Activated CD4-positive, alpha-beta T cell treated with anti-CD3 and anti-CD28 coated beads, Interleukin-2, amount 50 U/mL, for 1 hour (primary cell): ENCODE results near the gene POT1.

Experiments
- DNase-seq: peaks from one replicate; pipeline ENCODE4 v3.0.0-alpha.2; 2020

Gene POT1

DNA sequence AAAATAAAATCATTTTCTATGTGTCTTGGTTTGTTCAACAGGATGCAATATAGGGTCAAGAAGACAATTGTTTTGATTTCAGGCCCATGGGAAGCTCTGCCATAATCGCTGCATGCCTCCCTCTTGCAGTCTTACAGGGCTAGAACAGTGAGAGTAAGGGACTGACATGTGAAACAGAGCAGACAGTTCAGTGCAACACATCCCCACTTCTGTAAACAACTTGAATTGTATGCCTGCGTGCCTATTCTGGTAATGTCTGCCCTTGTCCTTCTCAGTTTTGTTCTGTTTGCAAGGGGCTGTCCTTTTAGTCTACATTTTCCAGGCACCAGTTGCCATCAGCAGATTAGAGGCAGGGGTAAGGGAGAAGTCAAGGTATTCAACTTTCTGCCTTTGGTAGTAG is 129.2 kb downstream of the POT1 start:
- DNase-seq = no peak

DNA sequence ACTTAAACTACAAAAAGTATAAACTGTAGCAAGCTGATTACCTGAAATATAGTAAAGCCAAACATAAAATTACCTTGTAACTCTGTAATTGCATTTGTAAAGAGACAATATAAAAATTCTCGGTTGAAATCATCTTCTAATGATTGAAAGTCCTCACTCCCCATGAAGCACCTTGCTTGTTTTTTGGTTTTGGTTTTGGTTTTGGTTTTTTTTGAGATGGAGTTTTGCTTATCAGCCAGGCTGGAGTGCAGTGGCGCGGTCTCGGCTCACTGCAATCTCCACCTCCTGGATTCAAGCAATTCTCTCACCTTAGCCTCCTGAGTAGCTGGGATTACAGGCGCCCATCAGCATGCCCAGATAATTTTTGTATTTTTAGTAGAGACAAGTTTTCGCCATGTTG is 130.2 kb downstream of the POT1 start:
- no peak for DNase-seq

DNA sequence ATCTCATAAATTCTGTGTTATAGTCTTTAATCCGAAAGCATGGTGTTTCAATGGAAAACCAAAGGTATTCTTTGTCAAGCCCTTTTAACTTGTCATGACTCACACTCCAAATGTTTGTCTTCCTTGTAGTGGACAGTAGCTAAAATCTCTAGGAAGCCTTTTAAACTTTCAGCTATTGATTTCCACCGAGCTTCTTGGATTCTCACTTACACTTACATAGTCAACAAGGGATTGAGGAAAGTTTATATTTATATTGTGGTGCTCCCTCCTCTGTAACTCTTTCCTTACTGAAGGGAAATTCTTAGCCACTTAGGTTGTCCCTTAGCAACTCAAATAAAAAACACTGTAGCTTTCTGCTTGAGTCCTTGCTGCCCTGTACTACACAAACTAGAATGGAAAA is 132.9 kb downstream of the POT1 start:
- DNase-seq = no peak

DNA sequence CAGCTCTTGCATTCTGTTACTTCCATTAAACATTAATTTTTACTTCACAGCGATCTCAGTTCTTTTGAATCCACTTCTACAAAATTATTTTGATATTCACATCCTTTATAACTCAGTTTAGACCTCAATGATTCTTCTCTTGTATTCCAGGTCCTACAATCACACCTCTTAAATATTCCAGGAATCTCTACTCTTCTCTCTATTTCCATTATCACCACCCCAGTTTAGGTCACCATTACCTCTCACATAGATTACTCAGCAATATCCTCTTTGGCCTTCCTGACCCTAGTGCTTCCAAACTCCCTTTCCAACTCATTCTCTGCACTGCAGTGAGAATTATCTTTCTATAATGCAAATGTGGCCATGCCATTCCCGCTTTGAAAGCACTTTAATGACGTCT is 136.9 kb downstream of the POT1 start:
- no peak for DNase-seq

DNA sequence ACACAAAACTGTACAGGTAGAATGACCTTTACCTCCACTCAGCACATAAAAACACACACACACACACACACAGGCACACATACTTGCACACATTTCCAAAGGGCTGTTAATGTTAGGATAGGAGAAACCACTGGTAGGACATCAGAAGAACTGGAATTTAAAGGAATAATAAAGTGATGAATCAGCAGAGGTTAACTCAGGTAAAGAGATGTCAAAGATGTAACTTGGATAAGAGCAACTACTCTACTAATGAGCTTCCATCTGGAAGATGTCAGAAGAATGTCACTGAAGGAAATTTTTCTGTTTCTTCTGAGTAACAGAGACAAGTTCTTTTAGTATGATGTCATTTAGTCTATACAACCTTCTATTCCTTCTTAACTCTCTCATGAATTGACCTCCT is 137.6 kb downstream of the POT1 start:
- no peak for DNase-seq

DNA sequence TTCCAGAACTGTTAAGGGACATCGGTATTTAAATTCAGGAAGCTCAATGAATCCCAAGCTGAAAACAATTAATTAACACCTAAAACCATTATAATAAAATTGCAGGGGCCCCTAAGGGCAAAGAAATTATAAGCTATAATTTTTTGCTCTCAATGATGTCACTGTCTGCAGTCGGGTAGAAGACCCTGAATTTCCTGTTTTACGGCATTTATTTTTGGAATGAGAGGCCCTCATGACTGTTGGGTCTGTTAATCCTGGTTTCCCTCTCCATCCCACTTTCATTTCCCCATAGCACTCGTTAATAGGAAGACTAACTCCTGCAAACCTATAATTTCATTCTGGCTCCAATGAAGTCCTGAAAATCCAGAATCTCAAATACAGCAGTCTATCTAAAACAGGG is 138.2 kb downstream of the POT1 start:
- no peak for DNase-seq

DNA sequence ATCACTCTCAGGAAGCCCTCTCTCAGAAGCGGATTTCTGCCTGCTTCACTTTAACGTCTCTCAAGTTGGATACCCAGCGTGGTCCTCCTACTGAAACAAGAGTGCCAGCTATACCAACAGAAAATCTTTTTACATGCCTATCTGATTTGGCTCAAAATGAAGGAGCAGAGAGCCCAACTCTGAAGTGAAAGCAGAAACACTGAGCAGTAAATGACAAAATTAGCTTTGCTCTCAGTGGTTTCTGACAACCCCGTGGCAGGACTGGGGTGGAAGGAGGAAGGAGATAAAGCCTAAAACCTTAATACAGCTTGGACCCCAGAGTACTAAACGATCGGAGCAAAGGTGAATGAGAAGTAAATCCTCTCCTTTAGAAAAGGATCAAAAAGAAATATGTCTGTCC is 139.0 kb downstream of the POT1 start:
- DNase-seq = no peak

DNA sequence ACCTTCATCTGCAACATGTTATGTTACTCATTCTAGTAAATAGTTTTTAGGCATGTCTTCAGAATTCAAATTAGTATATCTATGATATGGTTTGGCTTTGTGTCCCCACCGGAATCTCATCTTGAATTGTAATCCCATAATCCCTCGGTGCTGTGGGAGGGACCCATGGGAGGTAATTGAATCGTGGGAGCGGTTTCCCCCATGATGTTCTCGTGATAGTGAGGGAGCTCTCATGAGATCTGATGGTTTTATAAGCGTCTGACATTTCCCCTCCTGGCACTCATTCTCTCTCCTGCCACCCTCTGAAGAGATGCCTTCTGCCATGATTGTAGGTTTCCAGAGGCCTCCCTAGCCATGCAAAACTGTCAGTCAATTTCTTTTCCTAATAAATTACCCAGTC is 143.6 kb downstream of the POT1 start:
- DNase-seq = no peak

DNA sequence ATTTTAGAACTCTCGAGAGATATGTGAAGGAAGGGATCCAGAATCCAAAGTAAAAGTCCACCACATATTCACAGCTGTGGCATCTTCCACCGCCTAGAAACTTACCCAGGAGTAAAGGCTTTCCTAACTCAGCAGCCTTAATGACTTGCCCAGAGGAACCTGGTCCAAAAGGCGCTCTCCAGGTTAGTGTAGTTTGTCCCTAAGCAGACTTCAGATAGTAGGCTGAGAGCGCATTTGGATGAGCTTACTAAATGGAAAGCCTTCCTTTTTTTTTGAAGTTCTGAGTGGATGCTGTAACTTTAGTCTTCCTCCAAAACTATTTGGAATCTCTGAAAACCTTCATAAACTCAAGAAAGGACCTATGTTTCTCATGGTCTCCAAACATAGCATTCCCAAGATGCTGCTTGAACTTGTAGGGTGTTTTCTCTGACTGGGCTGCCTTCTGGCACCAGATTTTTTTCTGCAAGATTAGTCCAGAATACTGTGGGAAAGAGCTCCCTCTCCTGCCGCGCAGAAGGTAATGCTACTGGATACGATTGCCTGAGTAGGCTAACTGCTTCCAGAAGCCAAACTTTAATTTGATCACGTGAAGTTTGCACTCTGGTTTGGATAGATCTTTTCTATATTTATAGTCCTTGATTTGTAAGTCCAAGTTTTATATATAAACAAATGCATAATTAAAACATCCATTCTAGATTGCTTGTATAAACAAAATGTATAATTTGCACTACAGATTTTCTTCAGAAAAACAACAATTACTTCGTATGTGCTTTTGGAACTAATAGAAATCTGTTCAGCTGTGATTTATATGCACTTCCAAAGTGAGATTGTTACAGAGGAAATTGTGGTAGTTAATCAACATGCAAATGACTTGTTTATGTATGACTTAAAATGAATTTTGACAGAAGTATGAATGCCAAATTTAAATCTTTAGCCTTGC is 144.5 kb downstream of the POT1 start:
- DNase-seq = no peak

DNA sequence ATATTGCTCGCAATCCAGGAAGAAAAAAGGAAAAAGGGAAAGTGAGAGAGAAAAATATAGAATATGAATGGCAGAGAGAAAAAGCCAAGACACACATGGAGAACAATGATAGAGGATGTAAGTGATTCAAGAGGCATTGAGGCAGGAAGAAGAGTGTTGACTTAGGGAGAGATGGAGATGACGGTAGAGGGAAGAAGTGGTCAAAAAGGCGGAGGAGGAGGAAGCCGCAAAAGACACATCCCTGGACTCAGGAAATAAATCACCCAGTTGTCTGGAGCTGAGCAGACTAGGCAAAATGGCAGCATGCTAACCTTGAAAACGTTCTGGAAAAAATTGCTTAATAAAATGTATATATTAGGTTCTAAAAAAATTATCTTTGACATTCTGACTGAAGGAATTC is 146.4 kb downstream of the POT1 start:
- no peak for DNase-seq

DNA sequence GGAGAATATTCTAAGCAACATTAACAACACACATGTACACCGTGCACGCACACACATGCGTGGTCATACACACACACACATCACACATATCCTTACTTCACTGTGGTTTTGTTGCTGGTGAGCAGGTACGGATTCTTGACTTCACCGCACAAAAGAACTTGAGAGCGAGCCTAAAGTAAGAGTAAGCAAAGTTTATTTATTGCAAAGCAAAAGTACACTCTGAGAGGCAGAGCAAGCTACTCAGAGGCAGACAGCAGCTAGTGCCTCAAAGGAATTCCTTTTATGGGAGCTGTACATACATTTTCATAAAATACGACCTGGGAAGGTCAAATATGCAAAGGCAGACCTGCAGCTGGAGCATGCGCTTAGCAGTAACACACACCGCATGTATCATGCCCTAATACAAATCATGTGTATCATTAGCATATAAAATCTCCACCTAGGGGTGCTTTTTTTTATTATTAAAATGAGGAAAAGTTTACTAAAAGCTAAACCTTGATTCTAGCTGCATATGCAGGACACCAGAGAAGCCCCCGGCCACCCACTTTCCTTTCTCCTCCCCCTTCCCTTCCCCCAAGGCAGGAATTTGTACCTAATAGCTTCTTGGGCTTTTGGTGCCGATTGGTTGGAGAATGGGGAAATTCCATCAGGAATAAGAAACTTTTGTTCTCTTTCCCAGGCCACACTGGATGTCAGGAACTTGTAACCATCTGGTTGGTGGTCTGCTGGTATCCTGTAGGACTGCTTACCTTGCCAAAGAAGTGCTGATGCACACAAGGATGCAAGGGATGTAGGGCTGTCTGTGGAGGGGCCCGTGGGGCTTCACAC is 147.5 kb downstream of the POT1 start:
- DNase-seq = no peak

DNA sequence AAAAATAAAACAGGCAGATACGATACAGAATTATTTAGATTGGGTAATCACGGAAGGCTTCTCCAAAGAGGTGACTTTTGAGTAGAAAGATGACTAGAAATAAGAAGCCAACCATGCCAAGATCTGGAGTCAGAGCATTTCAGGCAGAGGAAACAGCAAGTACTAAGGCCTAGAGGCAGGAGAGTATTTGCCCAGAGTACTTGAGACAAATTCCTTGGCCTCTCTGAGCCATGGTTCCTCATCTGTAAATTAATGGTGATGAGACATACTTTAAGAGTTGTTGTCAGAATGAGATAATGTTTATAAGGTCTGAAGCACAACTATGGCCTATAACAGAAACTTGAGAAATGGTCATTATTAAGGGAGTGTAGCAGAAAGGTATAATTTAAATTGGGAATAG is 148.2 kb downstream of the POT1 start:
- DNase-seq = no peak

DNA sequence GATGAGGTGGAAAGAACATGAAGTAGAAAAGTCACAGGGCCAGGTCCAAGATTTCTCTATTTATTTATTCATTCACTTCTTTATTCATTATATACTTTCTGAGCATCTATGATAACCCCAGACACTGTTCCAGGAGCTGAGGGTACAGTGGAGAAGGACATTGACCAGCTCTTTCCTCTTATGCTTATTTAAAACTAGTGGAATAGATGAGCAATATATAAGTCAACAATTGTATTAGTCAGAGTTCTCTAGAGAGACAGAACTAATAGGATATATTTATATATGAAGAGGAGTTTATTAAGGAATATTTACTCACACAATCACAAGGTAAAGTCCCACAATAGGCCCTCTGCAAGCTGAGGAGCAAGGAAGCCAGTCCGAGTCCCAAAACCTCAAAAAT is 149.0 kb downstream of the POT1 start:
- no peak for DNase-seq

DNA sequence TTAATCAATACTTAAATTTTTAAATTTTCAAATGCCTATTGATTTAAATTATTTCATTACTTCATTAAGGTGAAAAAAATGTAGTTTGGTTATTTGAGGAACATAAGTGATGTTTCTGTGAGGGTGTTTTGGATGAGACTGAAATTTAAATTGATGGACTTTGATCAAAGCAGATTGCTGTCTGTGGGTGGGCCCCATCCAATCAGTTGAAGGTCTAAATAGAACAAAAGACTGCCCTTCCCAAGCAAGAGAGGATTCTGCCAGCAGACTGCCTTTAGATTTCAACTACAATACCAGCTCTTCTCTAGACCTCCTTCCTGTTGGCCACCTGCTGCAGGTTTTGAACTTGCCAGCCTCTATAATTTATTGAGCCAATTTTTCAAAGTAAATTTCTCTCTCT is 149.6 kb downstream of the POT1 start:
- DNase-seq = no peak

DNA sequence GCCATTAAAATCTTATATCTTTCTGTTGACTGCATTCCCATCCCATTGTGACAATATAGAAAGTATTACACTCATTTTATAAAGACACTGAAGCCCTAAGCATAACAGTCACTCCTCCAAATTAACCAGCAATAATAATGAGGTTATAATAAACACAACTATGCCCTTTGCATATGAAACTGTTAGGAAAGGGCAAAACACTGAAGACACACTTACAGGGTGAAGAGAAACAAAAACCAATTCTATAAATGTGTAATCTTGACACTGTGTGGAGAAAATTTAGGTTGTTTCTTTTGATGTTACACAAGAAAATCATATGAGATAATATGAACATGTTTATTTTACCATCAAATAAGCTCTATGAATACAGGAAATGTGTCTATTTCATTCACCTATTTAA is 150.0 kb downstream of the POT1 start:
- no peak for DNase-seq

DNA sequence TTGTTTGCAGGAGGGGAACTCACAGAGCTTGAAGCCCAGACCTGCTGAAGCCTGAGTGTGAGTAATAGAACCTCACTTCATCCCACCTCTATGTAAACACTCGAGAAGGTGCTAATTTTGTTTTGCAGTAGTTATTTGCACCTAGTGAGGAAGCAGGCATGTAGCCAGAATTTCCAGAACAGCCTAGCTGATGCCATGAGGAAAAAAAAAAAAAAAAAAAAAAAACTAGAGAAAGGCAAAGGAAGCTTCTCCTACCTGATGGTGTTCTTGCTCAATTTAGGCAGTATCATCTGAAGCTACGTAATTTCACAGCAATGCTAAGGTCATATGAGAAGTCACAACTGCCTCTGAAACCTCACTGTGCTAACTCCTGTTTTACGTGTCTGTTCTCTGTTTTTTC is 150.4 kb downstream of the POT1 start:
- DNase-seq = no peak

DNA sequence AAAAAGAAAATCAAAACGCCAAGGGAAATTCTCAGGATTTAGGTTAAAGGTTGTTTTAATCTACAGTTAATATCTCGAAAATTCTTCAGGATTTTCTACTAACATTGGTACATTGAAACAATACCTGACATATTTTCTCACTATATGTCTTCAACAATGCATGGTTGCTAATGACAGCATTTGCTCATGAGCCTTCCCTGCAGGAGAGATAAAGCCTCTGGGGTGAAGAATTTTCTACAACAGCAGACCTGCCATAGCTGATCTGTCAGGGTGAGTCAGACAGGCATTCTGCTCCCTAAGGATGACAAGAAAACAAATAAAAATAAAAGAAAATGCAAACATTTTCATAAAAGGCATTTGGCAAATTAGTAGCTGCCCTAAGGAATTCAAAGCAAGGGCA is 152.4 kb downstream of the POT1 start:
- no peak for DNase-seq

DNA sequence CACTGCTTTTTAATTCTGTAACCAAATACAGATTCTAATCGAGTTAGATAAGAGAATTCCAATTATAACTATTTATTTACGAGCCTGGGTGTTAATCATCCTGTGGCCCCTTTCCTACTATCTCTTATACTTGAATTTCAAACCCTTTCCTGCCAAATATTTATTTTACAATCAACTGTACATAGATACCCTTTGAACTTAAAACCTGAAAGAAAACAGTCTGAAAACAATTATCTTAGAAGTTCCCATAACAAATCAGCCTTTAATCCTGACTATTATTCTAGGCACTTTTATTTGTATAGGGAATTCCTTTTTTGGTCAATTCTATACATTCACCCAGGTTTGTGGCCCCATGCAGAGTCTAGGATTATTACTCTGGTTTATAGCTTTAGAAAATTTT is 153.5 kb downstream of the POT1 start:
- DNase-seq = no peak

DNA sequence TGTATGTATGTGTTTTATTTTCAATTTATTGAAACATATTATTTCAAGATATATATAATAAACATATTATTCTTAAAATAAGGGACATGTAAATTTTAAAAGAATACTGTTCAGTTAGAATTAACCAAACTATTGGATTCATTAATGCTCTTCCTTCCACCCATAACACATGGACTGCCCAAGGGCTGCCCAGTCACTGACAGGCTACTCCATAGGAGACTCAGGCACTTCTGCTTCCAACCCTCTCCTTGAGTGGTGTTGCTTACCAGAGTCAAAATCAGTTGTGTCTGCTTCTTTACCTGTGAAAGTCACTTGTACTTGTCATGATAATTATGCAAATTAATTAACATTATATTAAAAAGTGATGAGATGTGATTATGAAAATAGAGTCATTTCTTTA is 154.2 kb downstream of the POT1 start:
- no peak for DNase-seq

DNA sequence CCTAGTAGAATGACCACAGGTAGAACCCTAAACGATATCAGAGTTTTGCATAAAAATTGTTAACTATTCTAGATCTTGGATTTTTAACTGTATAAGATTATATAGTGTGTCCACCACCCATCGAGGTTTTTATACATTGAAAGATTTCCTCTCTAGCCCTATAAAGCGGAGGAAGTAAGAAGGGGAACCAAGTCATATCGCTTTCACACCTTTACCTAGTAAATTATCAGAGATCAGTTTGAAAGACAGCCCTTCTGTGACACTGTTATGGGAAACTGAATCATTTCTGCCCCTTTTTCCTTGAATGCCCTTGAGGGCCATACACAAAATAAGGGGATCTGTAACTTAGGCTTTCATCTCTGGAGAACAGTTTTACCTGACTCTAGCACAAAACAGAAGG is 155.7 kb downstream of the POT1 start:
- DNase-seq = no peak

DNA sequence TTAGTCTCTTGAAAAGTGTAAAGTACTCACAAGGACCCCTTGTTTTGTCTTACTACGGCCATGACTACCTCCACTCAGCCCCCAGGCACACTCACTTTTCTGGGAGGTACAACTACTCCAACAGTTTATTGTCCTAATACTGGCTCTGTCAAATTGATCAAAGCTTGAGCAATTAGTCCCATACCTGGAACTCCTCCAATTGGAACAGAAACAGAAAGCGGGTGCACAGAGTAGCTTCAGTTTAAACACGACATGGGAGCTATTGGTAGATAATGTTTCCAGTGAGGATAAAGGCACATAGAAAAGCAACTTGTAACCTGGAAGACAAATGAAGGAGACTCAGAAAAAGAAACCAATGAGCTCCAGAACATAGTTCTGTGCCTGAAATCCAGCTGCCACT is 156.3 kb downstream of the POT1 start:
- DNase-seq = no peak
